ENCODE data around the gene AFAP1L1. TPM values are rescaled to one million over a fixed set of nuclear protein-coding genes. Genes with fewer than 3 reads are reported as not detected.

The AFAP1L1 gene
- total RNA-seq (2014; rRNA removed) (19.6 and 22.3 TPM in 2 replicates), Bru-seq, nascent RNA (percentile 59 among the genes with signal in this experiment), BruChase-seq, experiment 1, labeled RNA remaining after a 6-hour chase (percentile 55 among the genes with signal in this experiment), BruChase-seq, experiment 2, labeled RNA remaining after a 2-hour chase (percentile 59 among the genes with signal in this experiment)
- long read RNA-seq, full-length matches to known transcripts, result 37 of 65 reads
- long read RNA-seq, partial matches to known transcripts, result 6 of 65 reads
- long read RNA-seq, other reads (novel, unspliced or antisense), result 22 of 65 reads

GRCh38 chr5:149271716-149272563, at the start of gene AFAP1L1:
Gene AFAP1L1 (plus strand): TSS chr5:149271859. CDS start chr5:149271969, 110 bp downstream.
- CTCF ChIA-PET, result interaction anchor here (0.5 to 1.0 kb wide), 3 partner anchors 146 to 541 kb away, joined by 3 to 4 read pairs (median 4); no protein-coding TSS in a partner anchor
- no peaks in the 10 kb centered on the region for H3K27me3 ChIP-seq (ENCODE audit: low read length)
- peak; percentile 80 for DNase-seq
- peak within 1 kb of the TSS; percentile 87 for H3K4me2 ChIP-seq (ENCODE audit: low read length)
- BruUV-seq (replicated peaks), result no TSS peak
- H3K79me2 ChIP-seq (ENCODE audit: low read length), result peaks cover 6% of the 10 kb centered on the region; the same call in 1 of the 2 replicates
- peak within 1 kb of the TSS; percentile 71 for H3K4me3 ChIP-seq (ENCODE audit: low read length)
- ATAC-seq, result peak; percentile 67
- peaks cover 25% of the 10 kb centered on the region for H3K4me1 ChIP-seq (ENCODE audit: insufficient read depth, low read length)
- H3K9me2 ChIP-seq (replicated peaks; ENCODE audit: low read length), result no peaks in the 10 kb centered on the region
- intact Hi-C loops (cut with micrococcal nuclease), result no loop called here
- H2AFZ ChIP-seq (ENCODE audit: low read length), result peak within 1 kb of the TSS; percentile 91
- peak within 1 kb of the TSS; percentile 58 for H3K9ac ChIP-seq (ENCODE audit: low read length)
- H3K36me3 ChIP-seq (ENCODE audit: low read depth, low read length), result no peaks in the 10 kb centered on the region
- POLR2A ChIA-PET (ENCODE audit: unreplicated experiment), result interaction anchor here (0.6 kb wide), 4 partner anchors 12 to 145 kb away, joined by 3 to 8 read pairs (median 3); no protein-coding TSS in a partner anchor
- H3K27ac ChIP-seq (ENCODE audit: low read length), result no peak within 1 kb of the TSS
- H3K9me3 ChIP-seq (ENCODE audit: low read length), result no peaks in the 10 kb centered on the region
- H4K20me1 ChIP-seq (ENCODE audit: low read length), result no peaks in the 10 kb centered on the region
- no peak for TF ChIP-seq EZH2 (IDR thresholded peaks at IDR 0.05; ENCODE audit: low read length, unreplicated experiment)
- H3F3A ChIP-seq (ENCODE audit: low read length, unreplicated experiment), result no peaks in the 10 kb centered on the region

- no peak overlapping the region for H2AFZ ChIP-seq (ENCODE audit: low read length)
- H3K4me2 ChIP-seq (ENCODE audit: low read length), result no peak overlapping the region
- no peaks in the 10 kb centered on the region for H3K9me3 ChIP-seq (ENCODE audit: low read length)
- CTCF ChIA-PET, result interaction anchor here (0.6 to 1.3 kb wide), 2 partner anchors 82 to 101 kb away, joined by 3 read pairs; partner anchors contain the start of gene ABLIM3
- POLR2A ChIA-PET (ENCODE audit: unreplicated experiment), result interaction anchor here (0.5 to 0.6 kb wide), 2 partner anchors 49 to 79 kb away, joined by 3 to 4 read pairs; no protein-coding TSS in a partner anchor
- H3K27me3 ChIP-seq (ENCODE audit: low read length), result no peaks in the 10 kb centered on the region
- ATAC-seq, result no peak
- no peak overlapping the region for H3K9ac ChIP-seq (ENCODE audit: low read length)
- H3K4me3 ChIP-seq (ENCODE audit: low read length), result no peak overlapping the region
- no peaks in the 10 kb centered on the region for H3K79me2 ChIP-seq (ENCODE audit: low read length)
- H3K4me1 ChIP-seq (ENCODE audit: insufficient read depth, low read length), result peaks cover 30% of the 10 kb centered on the region
- intact Hi-C loops (cut with micrococcal nuclease), result no loop called here
- TF ChIP-seq EZH2phosphoT487 (IDR thresholded peaks at IDR 0.05; ENCODE audit: borderline replicate concordance, low read length) (no peak), CTCF (conservative IDR thresholded peaks at IDR 0.05; ENCODE audit: low read depth, low read length) (no peak), EZH2 (IDR thresholded peaks at IDR 0.05; ENCODE audit: low read length, unreplicated experiment) (no peak)
- peaks cover 11% of the 10 kb centered on the region for H3F3A ChIP-seq (ENCODE audit: low read length, unreplicated experiment)
- no peaks in the 10 kb centered on the region for H3K9me2 ChIP-seq (replicated peaks; ENCODE audit: low read length)
- H3K27ac ChIP-seq (ENCODE audit: low read length), result no peak overlapping the region
- H3K36me3 ChIP-seq (ENCODE audit: low read depth, low read length), result no peaks in the 10 kb centered on the region
- no peaks in the 10 kb centered on the region for H4K20me1 ChIP-seq (ENCODE audit: low read length)
- DNase-seq, result no peak
- no TSS peak for BruUV-seq (replicated peaks)
These were observed 48.4 kb upstream of the AFAP1L1 start for GRCh38 chr5:149223081-149223848.

GRCh38 chr5:149224282-149224681, 47.4 kb upstream of the AFAP1L1 start:
- Histone ChIP-seq H3K9me2 (replicated peaks; ENCODE audit: low read length) (no peaks in the 10 kb centered on the region), H2AFZ (ENCODE audit: low read length) (no peak overlapping the region), H4K20me1 (ENCODE audit: low read length) (no peaks in the 10 kb centered on the region), H3K27me3 (ENCODE audit: low read length) (no peaks in the 10 kb centered on the region), H3K79me2 (ENCODE audit: low read length) (no peaks in the 10 kb centered on the region), H3K9ac (ENCODE audit: low read length) (no peak overlapping the region), H3K9me3 (ENCODE audit: low read length) (no peaks in the 10 kb centered on the region), H3K36me3 (ENCODE audit: low read depth, low read length) (no peaks in the 10 kb centered on the region), H3K27ac (ENCODE audit: low read length) (no peak overlapping the region), H3K4me3 (ENCODE audit: low read length) (no peak overlapping the region), H3K4me2 (ENCODE audit: low read length) (no peak overlapping the region), H3K4me1 (ENCODE audit: insufficient read depth, low read length) (peaks cover 39% of the 10 kb centered on the region), H3F3A (ENCODE audit: low read length, unreplicated experiment) (peaks cover 16% of the 10 kb centered on the region)
- DNase-seq (no peak), ATAC-seq (no peak)
- no peak for TF ChIP-seq CTCF (conservative IDR thresholded peaks at IDR 0.05; ENCODE audit: low read depth, low read length)
- TF ChIP-seq EZH2 (IDR thresholded peaks at IDR 0.05; ENCODE audit: low read length, unreplicated experiment), result no peak
- TF ChIP-seq EZH2phosphoT487 (IDR thresholded peaks at IDR 0.05; ENCODE audit: borderline replicate concordance, low read length), result no peak
- BruUV-seq (replicated peaks), result no TSS peak
- POLR2A ChIA-PET (ENCODE audit: unreplicated experiment), result no interaction called here
- CTCF ChIA-PET, result no interaction called here
- intact Hi-C loops (cut with micrococcal nuclease), result no loop called here
